K562 (cell line): ENCODE measurements around the gene LAMTOR5. TPM values are rescaled to one million over a fixed set of nuclear protein-coding genes. Genes with fewer than 3 reads are reported as not detected.

Experiments
- BHLHE40 ChIP-seq: IDR thresholded peaks from 2 replicates; pipeline ENCODE4 v1.6.1; 2011; ENCODE audit warnings: low read length, improper control_type of control experiment
- CBFA2T2 ChIP-seq: fragments of 450-650 bp; conservative IDR thresholded peaks from 2 replicates; pipeline ENCODE4 v1.6.1; 2017; ENCODE audit warnings: mild to moderate bottlenecking
- CBFA2T3 ChIP-seq: fragments of 450-650 bp; IDR thresholded peaks from 2 replicates; pipeline ENCODE4 v1.6.1; 2017
- DNMT1 ChIP-seq: fragments of 450-650 bp; IDR thresholded peaks from 2 replicates; pipeline ENCODE4 v1.6.1; 2016; ENCODE audit warnings: antibody characterized with exemption, mild to moderate bottlenecking
- EGR1 ChIP-seq: fragments of 450-650 bp; conservative IDR thresholded peaks from 2 replicates; pipeline ENCODE4 v1.6.1; 2017; ENCODE audit warnings: mild to moderate bottlenecking
- ELF1 ChIP-seq: fragments of 200-800 bp; sonication (Bioruptor generic); IDR thresholded peaks from 2 replicates; pipeline ENCODE4 v1.6.1; 2016; ENCODE audit warnings: missing genetic modification characterization, missing compliant biosample characterization
- FOXK1 ChIP-seq: sonication (generic); formaldehyde crosslinking; IDR thresholded peaks from 2 replicates; pipeline ENCODE4 v1.8.0; 2022; ENCODE audit warnings: missing genetic modification reagents, mild to moderate bottlenecking, borderline replicate concordance
- FOXK2 ChIP-seq, 2 experiments: fragments of 450-650 bp; IDR thresholded peaks in 1 of 2; conservative IDR thresholded peaks in 1 of 2; 2 replicates each; pipeline ENCODE4 v1.6.1; 2016; ENCODE audit warnings: low read depth in 2 of 2, mild to moderate bottlenecking in 1 of 2
- KLF16 ChIP-seq: IDR thresholded peaks from 2 replicates; pipeline ENCODE4 v1.6.1; 2016; ENCODE audit warnings: antibody characterized with exemption
- NCOA1 ChIP-seq: fragments of 450-650 bp; IDR thresholded peaks from 2 replicates; pipeline ENCODE4 v1.6.1; 2016; ENCODE audit warnings: low read depth
- NR4A1 ChIP-seq, 2 experiments: fragments of 250-450 bp in 1 of 2; fragments of 450-650 bp in 1 of 2; sonication (Bioruptor Pico) in 1 of 2; IDR thresholded peaks; 2 replicates each; pipeline versions ENCODE4 v1.4.0 to v1.6.1; 2016 to 2020; ENCODE audit warnings: mild to moderate bottlenecking in 2 of 2, missing compliant biosample characterization in 1 of 2, missing genetic modification characterization in 1 of 2, moderate library complexity in 1 of 2
- PTRF ChIP-seq: fragments of 450-650 bp; IDR thresholded peaks from 2 replicates; pipeline ENCODE4 v1.6.1; 2016; ENCODE audit warnings: mild to moderate bottlenecking, missing genetic modification characterization, missing compliant biosample characterization
- SMARCC2 ChIP-seq: fragments of 450-650 bp; IDR thresholded peaks from 2 replicates; pipeline ENCODE4 v1.6.1; 2017; ENCODE audit warnings: antibody characterized with exemption, moderate library complexity, mild to moderate bottlenecking, low read depth
- U2AF2 ChIP-seq: fragments of 200-400 bp; formaldehyde crosslinking; optimal IDR thresholded peaks from 2 replicates; pipeline ENCODE3; 2017; ENCODE audit warnings: low read depth, mild to moderate bottlenecking, low read length
- XRCC5 ChIP-seq: fragments of 200-400 bp; formaldehyde crosslinking; IDR thresholded peaks from 2 replicates; pipeline ENCODE4 v1.6.1; 2017; ENCODE audit warnings: low read depth, mild to moderate bottlenecking, low read length
- ZNF174 ChIP-seq: fragments of 250-450 bp; sonication (Bioruptor Pico); IDR thresholded peaks from 2 replicates; pipeline ENCODE4 v1.4.0; 2020; ENCODE audit warnings: mild to moderate bottlenecking
- ZNF431 ChIP-seq: sonication (generic); formaldehyde crosslinking; IDR thresholded peaks from 2 replicates; pipeline ENCODE4 v1.8.0; 2022; ENCODE audit warnings: mild to moderate bottlenecking, missing genetic modification reagents
- polyA plus RNA-seq, 8 experiments: library from polyadenylated mRNA; depleted of rRNA in 4 of 8; stranded (reverse) in 5 of 8; unstranded in 3 of 8; fragments of >200 nt; fragmentation: Nextera tagmentation in 2 of 8; fragmentation: Illumina TruSeq in 1 of 8; extraction: Ambion mirVana in 2 of 8; extraction: Trizol in 1 of 8; gene quantifications; 2 replicates each; pipeline versions ENCODE4 v1.2.1 to v1.2.3, GENCODE V29; 2011 to 2014; ENCODE audit warnings: inconsistent platforms in 1 of 8, missing spikeins in 1 of 8
- total RNA-seq, 7 experiments: library from RNA; depleted of rRNA in 6 of 7; stranded (reverse); fragments of >200 nt in 6 of 7; fragmentation: Illumina TruSeq in 2 of 7; extraction: Trizol in 2 of 7; gene quantifications; 2 replicates each; pipeline versions ENCODE4 v1.2.1 to v1.2.3, GENCODE V29; 2011 to 2021; ENCODE audit warnings: low replicate concordance in 1 of 7
- TF ChIP-seq, protein P1 (sequence below): fragments of 250-450 bp; sonication (Bioruptor Pico); IDR thresholded peaks from 2 replicates; pipeline ENCODE4 v1.9.0; 2021; ENCODE audit warnings: mild to moderate bottlenecking, inconsistent platforms
- TF ChIP-seq, protein P2 (sequence below): sonication (generic); formaldehyde crosslinking; IDR thresholded peaks from 2 replicates; pipeline ENCODE4 v1.8.0; 2022; ENCODE audit warnings: missing genetic modification reagents, mild to moderate bottlenecking, moderate library complexity, borderline replicate concordance
- TF ChIP-seq, protein P3 (sequence below), 2 experiments: IDR thresholded peaks; 2 replicates each; pipeline ENCODE4 v1.6.1; 2011; ENCODE audit warnings: borderline replicate concordance in 1 of 2, control low read depth in 1 of 2, low read depth in 1 of 2, low read length in 1 of 2, mild to moderate bottlenecking in 1 of 2, mixed read lengths in 1 of 2, moderate library complexity in 1 of 2; ENCODE audit not compliant: insufficient read depth in 1 of 2, insufficient read length in 1 of 2, poor library complexity in 1 of 2, severe bottlenecking in 1 of 2; ENCODE audit errors: extremely low read depth in 1 of 2
- TF ChIP-seq, protein P4 (sequence below): fragments of 250-450 bp; sonication (Bioruptor Pico); IDR thresholded peaks from 2 replicates; pipeline ENCODE4 v1.5.0; 2020; ENCODE audit warnings: mild to moderate bottlenecking

The LAMTOR5 gene
- total and polyA plus RNA-seq, 9 of the 15 experiments (the other 6 are each of a cell fraction or from before 2014, with no cell fraction given): 118 to 712 (median 241) TPM

DNA sequence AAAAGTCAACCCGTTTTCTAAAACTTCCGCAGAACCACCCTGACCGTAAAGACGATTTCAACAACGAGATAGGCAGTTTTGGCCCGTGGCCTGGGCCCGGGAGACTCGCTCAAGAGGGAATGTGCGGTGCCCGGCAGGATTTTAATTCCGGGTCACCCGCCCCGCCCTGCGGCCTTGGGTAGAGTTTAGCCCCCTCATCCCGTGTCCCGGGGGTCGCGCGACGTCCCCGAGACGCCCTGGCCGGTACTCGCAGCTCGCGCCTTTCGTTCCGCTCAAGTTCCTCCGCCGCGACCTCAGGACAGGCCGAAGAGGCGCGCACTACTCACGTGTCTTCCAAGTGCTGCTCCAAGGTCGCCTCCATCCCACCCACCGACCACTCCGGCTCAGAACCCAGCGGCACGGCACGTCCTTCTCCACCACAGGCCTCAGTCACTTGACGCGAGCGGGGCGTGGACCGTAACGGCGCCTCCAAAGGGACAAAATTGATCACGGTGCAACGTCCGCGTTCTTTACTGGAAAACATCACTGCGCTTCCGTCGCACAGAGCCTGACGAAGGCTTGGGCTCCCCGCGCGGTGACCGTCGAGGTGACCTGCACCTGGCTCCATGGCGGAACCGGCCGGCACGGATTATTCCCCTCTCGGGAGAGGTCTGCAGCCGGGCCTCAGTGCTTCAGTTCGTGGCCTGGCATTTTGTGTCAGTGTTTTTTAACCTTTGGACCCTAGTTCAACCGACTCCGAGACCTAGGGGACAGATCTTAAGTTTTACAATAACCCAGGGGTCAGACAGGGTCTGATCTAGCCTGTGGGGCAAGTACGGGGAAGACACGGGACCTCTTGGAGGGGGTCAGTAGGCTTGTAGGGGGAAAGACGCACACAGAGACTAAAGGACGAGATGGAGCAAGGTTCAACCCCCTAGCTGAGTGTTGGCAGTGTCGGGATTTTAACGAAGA is at the start of gene LAMTOR5 (continued):
- TF ChIP-seq CBFA2T2 (no peak), U2AF2 (no peak), FOXK2 (conservative IDR thresholded peaks at IDR 0.05 in 1 of 2, IDR thresholded peaks at IDR 0.05 in 1 of 2; ENCODE audit: low read depth in 2 of 2) (peak; percentile 95 to 98), BHLHE40 (peak; percentile 83), NR4A1 (CRISPR knock-in tag; IDR thresholded peaks at IDR 0.05) (0 out of 2 replicates have a peak, but pooled peaks have one; percentile 37), NR4A1 (tag; IDR thresholded peaks at IDR 0.05) (0 out of 2 replicates have a peak, but pooled peaks have one; percentile 19), DNMT1 (no peak), NCOA1 (peak; percentile 20; the same call in 1 of the 2 replicates), CBFA2T3 (0 out of 2 replicates have a peak, but pooled peaks have one; percentile 11), PTRF (tag) (no peak), SMARCC2 (0 out of 2 replicates have a peak, but pooled peaks have one; percentile 18), EGR1 (0 out of 2 replicates have a peak, but pooled peaks have one; percentile 16), FOXK1 (peak; percentile 89), ZNF431 (CRISPR knock-in tag) (no peak), ZNF174 (CRISPR knock-in tag) (no peak), ELF1 (peak; percentile 98), KLF16 (peak; percentile 86), XRCC5 (peak; percentile 96)
- TF ChIP-seq, protein P1, sequence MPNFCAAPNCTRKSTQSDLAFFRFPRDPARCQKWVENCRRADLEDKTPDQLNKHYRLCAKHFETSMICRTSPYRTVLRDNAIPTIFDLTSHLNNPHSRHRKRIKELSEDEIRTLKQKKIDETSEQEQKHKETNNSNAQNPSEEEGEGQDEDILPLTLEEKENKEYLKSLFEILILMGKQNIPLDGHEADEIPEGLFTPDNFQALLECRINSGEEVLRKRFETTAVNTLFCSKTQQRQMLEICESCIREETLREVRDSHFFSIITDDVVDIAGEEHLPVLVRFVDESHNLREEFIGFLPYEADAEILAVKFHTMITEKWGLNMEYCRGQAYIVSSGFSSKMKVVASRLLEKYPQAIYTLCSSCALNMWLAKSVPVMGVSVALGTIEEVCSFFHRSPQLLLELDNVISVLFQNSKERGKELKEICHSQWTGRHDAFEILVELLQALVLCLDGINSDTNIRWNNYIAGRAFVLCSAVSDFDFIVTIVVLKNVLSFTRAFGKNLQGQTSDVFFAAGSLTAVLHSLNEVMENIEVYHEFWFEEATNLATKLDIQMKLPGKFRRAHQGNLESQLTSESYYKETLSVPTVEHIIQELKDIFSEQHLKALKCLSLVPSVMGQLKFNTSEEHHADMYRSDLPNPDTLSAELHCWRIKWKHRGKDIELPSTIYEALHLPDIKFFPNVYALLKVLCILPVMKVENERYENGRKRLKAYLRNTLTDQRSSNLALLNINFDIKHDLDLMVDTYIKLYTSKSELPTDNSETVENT (CRISPR knock-in tag): no peak
- TF ChIP-seq, protein P2, sequence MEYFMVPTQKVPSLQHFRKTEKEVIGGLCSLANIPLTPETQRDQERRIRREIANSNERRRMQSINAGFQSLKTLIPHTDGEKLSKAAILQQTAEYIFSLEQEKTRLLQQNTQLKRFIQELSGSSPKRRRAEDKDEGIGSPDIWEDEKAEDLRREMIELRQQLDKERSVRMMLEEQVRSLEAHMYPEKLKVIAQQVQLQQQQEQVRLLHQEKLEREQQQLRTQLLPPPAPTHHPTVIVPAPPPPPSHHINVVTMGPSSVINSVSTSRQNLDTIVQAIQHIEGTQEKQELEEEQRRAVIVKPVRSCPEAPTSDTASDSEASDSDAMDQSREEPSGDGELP (CRISPR knock-in tag): peak; percentile 91
- TF ChIP-seq, protein P3, sequence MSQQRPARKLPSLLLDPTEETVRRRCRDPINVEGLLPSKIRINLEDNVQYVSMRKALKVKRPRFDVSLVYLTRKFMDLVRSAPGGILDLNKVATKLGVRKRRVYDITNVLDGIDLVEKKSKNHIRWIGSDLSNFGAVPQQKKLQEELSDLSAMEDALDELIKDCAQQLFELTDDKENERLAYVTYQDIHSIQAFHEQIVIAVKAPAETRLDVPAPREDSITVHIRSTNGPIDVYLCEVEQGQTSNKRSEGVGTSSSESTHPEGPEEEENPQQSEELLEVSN (IDR thresholded peaks at IDR 0.05; ENCODE audit: borderline replicate concordance in 1 of 2, extremely low read depth in 1 of 2, insufficient read depth in 1 of 2, insufficient read length in 1 of 2, low read depth in 1 of 2, low read length in 1 of 2, poor library complexity in 1 of 2, severe bottlenecking in 1 of 2): peak; percentile 84 to 91
- TF ChIP-seq, protein P4, sequence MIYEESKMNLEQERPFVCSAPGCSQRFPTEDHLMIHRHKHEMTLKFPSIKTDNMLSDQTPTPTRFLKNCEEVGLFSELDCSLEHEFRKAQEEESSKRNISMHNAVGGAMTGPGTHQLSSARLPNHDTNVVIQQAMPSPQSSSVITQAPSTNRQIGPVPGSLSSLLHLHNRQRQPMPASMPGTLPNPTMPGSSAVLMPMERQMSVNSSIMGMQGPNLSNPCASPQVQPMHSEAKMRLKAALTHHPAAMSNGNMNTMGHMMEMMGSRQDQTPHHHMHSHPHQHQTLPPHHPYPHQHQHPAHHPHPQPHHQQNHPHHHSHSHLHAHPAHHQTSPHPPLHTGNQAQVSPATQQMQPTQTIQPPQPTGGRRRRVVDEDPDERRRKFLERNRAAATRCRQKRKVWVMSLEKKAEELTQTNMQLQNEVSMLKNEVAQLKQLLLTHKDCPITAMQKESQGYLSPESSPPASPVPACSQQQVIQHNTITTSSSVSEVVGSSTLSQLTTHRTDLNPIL: no peak
